Tibial nerve (tissue), 3 donors: Measurements from ENCODE around the gene CAB39.

Experiments
- CTCF ChIP-seq, 5 experiments: fragments of 200-600 bp in 3 of 5; fragments of 450-650 bp in 2 of 5; sonication (generic) in 3 of 5; IDR thresholded peaks; one replicate each; pipeline ENCODE4 v1.5.1; 2016 to 2019; ENCODE audit warnings: antibody characterized with exemption in 5 of 5, mild to moderate bottlenecking in 3 of 5, moderate library complexity in 2 of 5
- POLR2A ChIP-seq, 2 donors: fragments of 450-650 bp; IDR thresholded peaks; one replicate each; pipeline ENCODE4 v1.6.1; 2017; ENCODE audit warnings: antibody characterized with exemption in 2 of 2, mild to moderate bottlenecking in 2 of 2, moderate library complexity in 2 of 2

GRCh38 chr2:230688490-230688889 is 24.2 kb upstream of the CAB39 start:
- TF ChIP-seq CTCF (IDR thresholded peaks at IDR 0.05): no peak
- no peak for TF ChIP-seq POLR2A (IDR thresholded peaks at IDR 0.05)
